Lung (tissue), 12 donors: ENCODE data around the gene TBC1D8. TPM values are rescaled to one million over a fixed set of nuclear protein-coding genes. Genes with fewer than 3 reads are reported as not detected.

Source experiments
- ATAC-seq: fragments of 200-7000 bp; cut with Tn5 transposase; one replicate; pipeline ENCODE4 v1.9.1; 2020; ENCODE audit warnings: moderate number of reproducible peaks; ENCODE audit not compliant: insufficient read depth, low FRiP score
- DNase-seq, 3 donors: peaks; one replicate each; pipeline ENCODE4 v3.0.0-alpha.2; 2013 to 2017
- H3K27ac ChIP-seq, 2 donors: one replicate each; pipeline ENCODE4 v1.5.1; 2013; ENCODE audit warnings: mild to moderate bottlenecking in 2 of 2, moderate library complexity in 2 of 2, control low read depth in 1 of 2, inconsistent platforms in 1 of 2, low read depth in 1 of 2, low read length in 1 of 2
- H3K27me3 ChIP-seq, 3 donors: one replicate each; pipeline ENCODE4 v1.5.1; 2013; ENCODE audit warnings: low read length in 2 of 3; ENCODE audit not compliant: control insufficient read depth in 3 of 3, insufficient read depth in 3 of 3
- H3K36me3 ChIP-seq, 4 donors: one replicate each; pipeline ENCODE4 v1.5.1; 2013; ENCODE audit warnings: low read length in 4 of 4, mild to moderate bottlenecking in 1 of 4, moderate library complexity in 1 of 4; ENCODE audit not compliant: control insufficient read depth in 4 of 4, insufficient read depth in 4 of 4
- H3K4me1 ChIP-seq, 5 donors: one replicate each; pipeline ENCODE4 v1.5.1; 2013; ENCODE audit warnings: low read length in 5 of 5, mild to moderate bottlenecking in 2 of 5, moderate library complexity in 1 of 5; ENCODE audit not compliant: control insufficient read depth in 5 of 5, insufficient read depth in 5 of 5
- H3K4me3 ChIP-seq: one replicate; pipeline ENCODE4 v1.5.1; 2013; ENCODE audit warnings: mild to moderate bottlenecking, control low read depth, moderate library complexity
- H3K9ac ChIP-seq, 2 donors: one replicate each; pipeline ENCODE4 v1.5.1; 2013; ENCODE audit warnings: low read length in 2 of 2, control low read depth in 1 of 2; ENCODE audit not compliant: insufficient read depth in 1 of 2
- H3K9me3 ChIP-seq, 4 donors: one replicate each; pipeline ENCODE4 v1.5.1; 2013; ENCODE audit warnings: low read length in 3 of 4, mild to moderate bottlenecking in 1 of 4, moderate library complexity in 1 of 4; ENCODE audit not compliant: control insufficient read depth in 4 of 4, insufficient read depth in 3 of 4
- CTCF ChIP-seq: IDR thresholded peaks from 2 replicates; pipeline ENCODE4 v1.5.1; 2012; ENCODE audit warnings: mild to moderate bottlenecking; ENCODE audit errors: control extremely low read depth, extremely low read depth
- WGBS, 2 donors: extraction: QIAGEN DNeasy Blood & Tissue Kit; methylation state at CpG; one replicate each; pipeline ENCODE4 v1.1.7; 2013; 5-methylcytosine and 5-hydroxymethylcytosine counted together
- polyA plus RNA-seq, 2 donors: library from polyadenylated mRNA; stranded (reverse); fragments of 200-250 nt; gene quantifications; one replicate each; pipeline ENCODE4 v1.2.1, GENCODE V29; 2013
- total RNA-seq, 2 donors: library from RNA; depleted of rRNA in 1 of 2; stranded (reverse); fragments of >200 nt in 1 of 2; gene quantifications; one replicate each; pipeline ENCODE4 v1.2.1, GENCODE V29; 2014 to 2021
- donor health status: control.
- donor health status: control.
- donor health status: Bipolar disorder and iron deficiency.
- donor health status: healthy.
- donor health status: DM: yes; HTN: yes; CAD: no.

Gene TBC1D8
- total and polyA plus RNA-seq, 4 donors: 15.8 to 40.7 (median 29.7) TPM

GRCh38 chr2:101083613-101084012, 67.6 kb downstream of the TBC1D8 start:
- 74 to 75% methylated on average over 2 of the region's 2 CpGs for WGBS, 2 donors

GRCh38 chr2:101082998-101083397, 68.2 kb downstream of the TBC1D8 start:
- Histone ChIP-seq H3K4me1 (peaks cover 0 to 11% (median 0%) of the 10 kb centered on the region in 5 donors), H3K9me3 (no peaks in the 10 kb centered on the region), H3K4me3 (no peak overlapping the region), H3K27me3 (no peaks in the 10 kb centered on the region), H3K9ac (no peak overlapping the region), H3K27ac (no peak overlapping the region), H3K36me3 (peaks cover 0 to 6% (median 0%) of the 10 kb centered on the region in 4 donors)
- ATAC-seq (no peak), DNase-seq (no peak)
- 97% methylated on average over 6 of the region's 6 CpGs for WGBS, 2 donors
- no peak for TF ChIP-seq CTCF

More at GRCh38 chr2:101083613-101084012, 67.6 kb downstream of the TBC1D8 start:
- Histone ChIP-seq H3K4me1 (peaks cover 0 to 8% (median 0%) of the 10 kb centered on the region in 5 donors), H3K27me3 (no peaks in the 10 kb centered on the region), H3K4me3 (no peak overlapping the region), H3K9me3 (no peaks in the 10 kb centered on the region), H3K27ac (no peak overlapping the region), H3K36me3 (peaks cover 0 to 6% (median 0%) of the 10 kb centered on the region in 4 donors), H3K9ac (no peak overlapping the region)
- DNase-seq (no peak), ATAC-seq (no peak)
- TF ChIP-seq CTCF: no peak

- WGBS, 2 donors: 72 to 74% methylated on average over 1 of the region's 1 CpG
- Histone ChIP-seq H3K9ac (no peak overlapping the region), H3K4me3 (no peak overlapping the region), H3K27ac (no peak overlapping the region), H3K27me3 (no peaks in the 10 kb centered on the region), H3K36me3 (peaks cover 0 to 6% (median 0%) of the 10 kb centered on the region in 4 donors), H3K9me3 (no peaks in the 10 kb centered on the region), H3K4me1 (peaks cover 0 to 19% (median 0%) of the 10 kb centered on the region in 5 donors)
- no peak for TF ChIP-seq CTCF
- DNase-seq: no peak
- ATAC-seq: no peak
Observed at GRCh38 chr2:101081375-101081907, 69.7 kb downstream of the TBC1D8 start.
